Suppressor macrophage (primary cell): ENCODE measurements around the gene TLE1.

Source experiments
- DNase-seq, 4 experiments: peaks; one replicate each; pipeline ENCODE4 v3.0.0-alpha.2; 2020 to 2022

The TLE1 gene

DNA sequence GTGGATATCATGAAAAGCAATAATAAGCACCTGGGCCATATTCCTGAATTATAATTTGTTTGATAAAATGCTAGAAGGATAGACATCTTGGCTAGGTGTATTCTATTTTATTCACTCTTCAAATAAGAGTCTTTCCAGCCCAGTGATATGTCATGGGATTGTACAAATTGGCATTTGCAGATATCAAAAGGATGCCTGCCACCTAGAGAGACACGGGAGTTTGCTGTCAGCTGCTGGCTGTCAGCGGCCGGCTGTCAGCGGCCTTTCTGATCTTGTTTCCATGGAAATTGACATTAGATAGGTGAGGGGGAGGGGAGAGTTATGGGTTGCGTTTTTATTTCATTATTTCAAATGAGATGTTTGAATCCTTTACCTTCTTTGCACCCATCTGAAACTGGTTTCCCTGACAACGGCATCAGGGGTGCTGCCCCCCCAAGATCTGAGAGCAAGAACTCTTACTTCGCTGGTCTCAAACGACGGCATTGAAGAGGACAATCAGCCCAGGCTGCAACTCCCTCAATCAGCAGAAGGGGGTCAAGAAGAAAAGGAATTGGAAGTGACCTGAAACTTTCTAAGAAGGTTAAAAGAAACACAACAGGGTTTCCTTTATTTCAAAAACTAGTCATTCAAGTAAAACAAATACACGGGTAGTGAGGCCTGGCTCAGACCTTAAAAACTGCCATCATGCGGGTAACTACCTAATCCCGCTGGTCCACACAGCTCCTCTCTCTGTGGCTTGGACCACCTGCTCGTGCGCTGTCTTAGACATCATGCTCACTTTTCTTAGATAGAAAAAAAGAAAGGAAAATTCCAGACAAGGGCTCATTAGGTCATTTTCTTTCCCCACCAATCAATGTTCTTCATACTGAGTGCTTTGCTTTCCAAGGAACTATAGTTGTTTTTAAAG, 115.7 kb downstream of the TLE1 start:
- no peak for DNase-seq

GRCh38 chr9:81570083-81570482, 119.3 kb downstream of the TLE1 start:
- no peak for DNase-seq

DNA sequence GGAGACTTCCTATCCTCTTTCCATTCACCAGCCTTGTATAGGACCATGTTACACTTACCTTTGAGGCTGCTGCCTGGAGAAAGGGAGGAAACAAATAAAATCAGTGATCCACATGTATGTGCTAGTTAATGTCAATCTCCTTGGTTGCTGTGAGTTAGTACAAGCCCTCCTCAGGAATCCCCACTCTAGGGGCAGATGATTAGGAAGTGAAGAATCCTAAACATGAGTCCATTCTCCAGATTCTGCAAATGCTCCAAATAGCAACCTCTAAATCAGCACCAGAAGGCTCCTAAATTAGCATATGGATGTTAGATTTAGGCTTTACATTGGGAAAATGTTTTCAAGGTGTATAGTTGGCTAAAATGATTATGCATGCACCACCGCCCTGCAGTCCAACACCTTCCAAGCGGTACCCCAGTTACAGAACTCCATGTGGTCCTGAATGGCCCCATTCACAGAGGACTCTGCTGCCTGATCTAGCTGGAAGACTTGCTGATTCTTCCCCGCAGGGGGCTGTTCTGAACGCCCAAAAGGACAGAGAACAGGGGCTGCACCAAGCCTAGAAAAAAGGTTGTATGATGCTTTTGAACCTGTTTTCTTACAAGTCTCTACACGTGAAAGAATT, 123.2 kb downstream of the TLE1 start:
- no peak for DNase-seq

DNA sequence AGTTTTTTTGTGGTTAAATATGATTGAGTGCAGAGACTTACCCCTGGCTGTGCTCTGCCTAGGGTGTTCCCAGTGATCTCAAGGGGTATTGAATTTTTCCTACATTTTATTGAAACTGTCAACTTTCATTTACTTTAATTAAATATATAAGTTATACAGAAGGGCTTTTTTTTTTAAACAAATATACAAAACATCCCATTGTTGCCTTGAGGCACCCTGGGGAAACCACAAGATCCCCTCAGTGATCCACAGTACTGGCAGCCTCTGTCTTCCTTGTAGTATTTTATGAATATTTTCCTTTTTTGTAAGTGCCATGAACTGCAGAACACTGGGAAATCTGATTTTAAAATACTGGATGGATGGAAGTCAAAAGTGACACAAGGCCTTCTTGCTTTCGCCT, 123.7 kb downstream of the TLE1 start:
- no peak for DNase-seq

DNA sequence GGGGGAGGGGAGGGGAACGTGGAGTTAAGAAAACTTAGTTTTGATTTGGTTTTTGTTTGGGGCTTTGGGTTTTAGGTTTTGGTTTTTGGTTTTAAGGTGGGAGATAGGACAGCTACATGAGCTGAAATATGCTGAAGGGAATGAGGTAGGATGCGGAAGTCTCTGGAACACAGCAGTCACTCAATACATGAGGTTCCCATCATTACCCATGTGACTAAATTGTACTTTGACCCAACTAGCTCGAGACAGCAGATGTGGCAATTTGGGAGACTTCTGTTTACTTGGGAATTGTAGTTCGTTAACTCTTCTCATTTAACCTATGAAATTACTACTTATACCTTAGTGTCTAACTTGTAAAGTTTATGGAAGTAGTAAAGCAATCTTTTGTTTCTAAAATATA, 124.2 kb downstream of the TLE1 start:
- no peak for DNase-seq

DNA sequence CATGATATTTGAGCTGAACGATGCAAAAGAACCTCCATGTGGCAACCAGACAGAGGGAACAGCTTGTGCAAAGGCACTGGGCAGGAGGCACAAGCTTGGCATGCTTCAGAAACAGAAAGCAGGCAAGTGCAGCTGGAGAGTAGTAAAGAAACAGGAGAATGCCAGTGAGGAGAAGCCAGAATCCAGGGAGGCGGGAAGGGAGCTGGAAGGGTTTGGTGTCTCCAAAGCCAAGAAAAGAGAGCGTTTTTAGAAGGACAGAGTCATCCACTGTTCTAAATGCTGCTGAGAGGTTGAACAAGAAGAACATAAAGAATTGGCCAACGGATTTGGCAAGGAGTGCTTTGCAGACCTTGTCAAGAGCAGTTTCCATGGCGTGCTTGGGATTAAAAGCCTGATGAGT, 124.7 kb downstream of the TLE1 start:
- DNase-seq = no peak

DNA sequence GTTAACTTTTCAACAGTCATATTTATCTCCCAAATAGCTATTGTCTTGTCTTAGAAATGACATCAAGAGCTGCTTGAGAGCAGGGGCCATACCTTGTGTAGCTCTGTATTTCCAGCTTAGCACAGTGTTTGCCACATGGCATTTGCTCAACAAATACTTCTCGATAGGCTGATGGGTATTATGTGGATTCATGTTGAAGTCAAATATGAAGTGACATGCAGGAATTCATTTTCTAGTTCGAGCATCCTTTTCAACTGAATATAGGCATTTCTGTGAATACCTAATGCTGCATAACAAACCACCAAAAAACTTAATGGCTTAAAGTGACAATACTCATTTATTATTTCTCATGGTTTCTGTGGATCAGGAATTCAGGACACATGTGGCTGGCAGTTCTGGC, 125.6 kb downstream of the TLE1 start:
- no peak for DNase-seq

GRCh38 chr9:81563020-81563407, 126.3 kb downstream of the TLE1 start:
- DNase-seq = no peak

DNA sequence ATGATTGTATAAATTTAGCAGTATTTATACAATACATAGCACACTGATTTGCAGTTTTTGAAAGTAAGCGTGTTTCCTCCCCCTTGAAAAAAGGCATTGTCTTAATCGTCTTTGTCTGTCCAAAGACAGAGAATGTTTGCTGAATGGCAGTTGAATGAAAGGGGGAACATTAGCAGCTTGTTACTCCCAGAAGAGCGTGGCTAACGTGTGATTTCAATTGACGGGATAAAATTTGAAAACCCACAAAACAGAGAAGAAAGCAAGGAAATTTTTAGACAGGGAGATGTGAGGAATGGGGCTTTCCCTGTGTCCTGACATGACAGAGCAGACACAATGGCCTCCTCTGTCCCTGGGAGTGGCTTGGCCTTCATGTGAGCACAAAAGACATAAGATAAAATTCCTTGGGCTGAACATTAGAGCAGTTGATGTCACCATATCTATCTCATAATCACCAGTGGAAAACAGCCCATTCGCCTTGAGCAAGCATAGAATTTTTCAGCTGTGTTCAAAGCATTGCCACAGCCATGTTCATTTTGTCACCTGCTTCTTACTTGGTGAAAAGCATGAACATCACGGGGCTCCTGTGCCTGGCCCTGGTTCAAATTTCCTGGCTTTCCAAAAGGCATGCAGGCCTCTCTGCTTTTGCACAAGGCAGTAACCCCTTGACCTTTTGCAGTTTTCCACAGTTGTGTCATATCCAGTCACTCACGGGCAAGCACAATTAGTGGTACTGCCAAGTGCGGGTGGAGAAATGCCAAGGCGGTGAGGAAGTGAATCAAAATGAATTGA, 126.9 kb downstream of the TLE1 start:
- no peak for DNase-seq

DNA sequence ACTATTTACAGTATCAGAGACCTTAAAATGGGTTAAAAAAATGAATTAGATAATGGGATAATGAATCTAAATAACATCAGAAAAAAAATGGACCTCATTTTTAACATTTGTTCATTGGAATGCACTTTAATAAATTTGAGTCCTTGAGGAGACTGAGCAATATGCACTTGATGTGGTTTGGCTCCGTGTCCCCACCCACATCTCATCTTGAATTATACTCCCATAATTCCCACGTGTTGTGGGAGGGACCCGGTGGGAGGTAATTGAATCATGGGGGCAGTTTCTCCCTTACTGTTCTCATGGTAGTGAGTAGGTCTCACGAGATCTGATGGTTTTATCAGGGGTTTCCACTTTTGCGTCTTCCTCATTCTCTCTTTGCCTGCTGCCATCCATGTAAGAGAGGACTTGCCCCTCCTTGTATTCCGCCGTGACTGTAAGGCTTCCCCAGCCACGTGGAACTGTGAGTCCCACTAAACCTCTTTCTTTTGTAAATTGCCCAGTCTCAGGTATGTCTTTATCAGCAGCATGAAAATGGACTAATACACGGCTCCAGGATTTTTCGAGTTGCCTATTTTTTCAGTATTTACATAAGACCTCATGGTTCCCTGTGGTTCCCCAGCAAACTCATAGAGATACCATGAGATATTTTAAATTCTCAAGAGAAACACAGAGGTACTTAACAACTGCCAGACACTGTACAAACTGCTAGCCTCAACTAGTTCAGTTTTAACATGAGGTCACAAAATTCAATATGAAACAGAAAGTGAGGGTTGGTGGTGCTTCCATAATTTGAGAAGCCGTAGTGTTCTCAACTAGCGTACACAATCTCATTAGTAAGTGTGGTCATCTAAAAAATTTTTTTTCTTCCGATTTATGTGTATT, 128.3 kb downstream of the TLE1 start:
- no peak for DNase-seq

DNA sequence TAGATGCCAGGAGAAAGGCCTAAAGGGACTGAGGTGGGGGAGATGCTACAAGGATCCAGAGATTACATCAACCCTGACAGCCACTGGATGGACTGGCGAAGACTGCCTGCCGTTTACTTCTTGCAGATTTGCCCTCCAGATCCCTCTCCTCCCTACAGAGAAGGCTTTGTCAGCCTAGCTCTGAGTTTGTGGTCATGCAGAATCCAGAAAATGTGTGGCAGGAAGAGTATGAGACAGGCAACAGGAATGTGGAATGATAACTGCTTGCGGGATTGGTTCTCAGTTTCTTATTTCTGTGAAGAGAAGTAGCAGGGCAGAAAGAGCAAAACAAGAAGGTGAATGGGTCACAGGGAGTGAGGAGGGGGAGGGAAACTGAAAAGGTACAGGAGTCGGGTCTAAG, 129.6 kb downstream of the TLE1 start:
- DNase-seq = no peak

- DNase-seq = no peak
Measured at GRCh38 chr9:81559197-81559596, 130.2 kb downstream of the TLE1 start.

DNA sequence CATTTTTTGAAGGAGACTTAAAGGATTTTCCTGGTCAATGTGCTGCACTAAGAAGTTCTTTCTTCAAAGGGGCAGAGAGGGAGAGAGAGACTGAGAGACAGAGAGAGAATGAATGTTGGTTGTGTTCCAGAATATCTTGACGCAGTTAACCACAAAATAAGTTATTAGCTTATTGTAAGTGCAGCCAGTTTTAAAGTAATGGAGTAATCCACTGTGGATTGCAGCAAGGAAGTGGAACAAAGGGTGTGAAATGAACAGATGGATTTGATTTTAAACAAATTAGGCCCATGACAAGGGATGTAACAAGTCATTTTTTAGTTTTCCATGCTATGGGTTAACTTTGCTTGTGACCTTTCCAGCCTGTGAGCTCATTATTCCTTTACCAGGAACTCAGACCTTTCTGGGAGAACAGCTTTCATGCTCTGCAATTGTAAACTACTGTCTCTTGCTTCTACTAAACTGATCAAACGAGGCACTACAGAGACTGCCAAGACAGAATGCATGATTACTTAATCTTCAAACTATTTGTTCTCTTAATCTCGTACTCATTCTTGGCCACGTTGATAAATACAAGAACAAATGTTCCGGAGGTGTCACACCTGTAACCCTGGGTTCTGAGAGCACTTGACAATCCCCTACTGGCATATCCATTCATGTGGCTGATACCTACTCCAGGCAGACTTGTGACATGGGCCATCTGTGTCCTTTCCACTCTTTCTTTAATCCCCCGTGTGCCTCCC, 131.1 kb downstream of the TLE1 start:
- DNase-seq = no peak

- no peak for DNase-seq
Measured at GRCh38 chr9:81557452-81558090, 131.8 kb downstream of the TLE1 start.

DNA sequence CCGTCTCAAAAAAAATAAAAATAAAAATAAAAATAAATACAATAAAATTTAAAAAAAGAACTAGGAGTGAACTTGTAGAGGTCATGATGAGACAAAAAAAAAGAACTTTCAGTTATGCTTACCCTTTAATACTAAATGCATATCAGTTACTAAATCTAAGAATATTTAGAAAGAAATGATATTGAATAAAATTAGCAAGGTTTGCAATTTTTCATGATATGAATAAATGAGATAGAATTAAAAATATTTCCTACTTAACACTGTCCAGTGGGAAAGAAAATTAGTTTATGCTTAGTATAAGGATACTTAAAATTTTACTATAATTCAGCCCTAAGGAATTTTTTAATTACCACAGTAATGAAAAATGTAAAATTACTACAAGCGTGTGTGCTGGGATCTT, 132.4 kb downstream of the TLE1 start:
- no peak for DNase-seq

DNA sequence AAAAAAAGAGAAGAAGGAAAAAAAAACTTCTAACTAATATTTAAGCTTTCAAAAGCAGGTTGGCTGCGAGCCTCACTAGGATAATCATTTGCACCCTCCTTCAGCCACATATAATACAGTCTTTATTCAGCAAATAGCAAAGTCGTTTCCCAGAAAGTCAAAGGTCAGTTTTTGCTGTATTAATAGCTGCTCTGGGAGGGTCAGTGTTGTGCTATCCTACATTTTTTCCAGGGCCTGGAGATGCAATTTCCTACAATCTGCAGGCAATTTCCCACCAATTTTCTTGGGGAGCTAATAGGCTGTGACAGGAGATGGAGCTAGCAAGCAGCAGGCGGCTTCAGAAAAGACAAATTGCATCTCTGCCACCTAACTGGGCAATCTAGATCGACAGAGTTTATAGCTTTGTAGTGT, 136.8 kb downstream of the TLE1 start:
- no peak for DNase-seq

DNA sequence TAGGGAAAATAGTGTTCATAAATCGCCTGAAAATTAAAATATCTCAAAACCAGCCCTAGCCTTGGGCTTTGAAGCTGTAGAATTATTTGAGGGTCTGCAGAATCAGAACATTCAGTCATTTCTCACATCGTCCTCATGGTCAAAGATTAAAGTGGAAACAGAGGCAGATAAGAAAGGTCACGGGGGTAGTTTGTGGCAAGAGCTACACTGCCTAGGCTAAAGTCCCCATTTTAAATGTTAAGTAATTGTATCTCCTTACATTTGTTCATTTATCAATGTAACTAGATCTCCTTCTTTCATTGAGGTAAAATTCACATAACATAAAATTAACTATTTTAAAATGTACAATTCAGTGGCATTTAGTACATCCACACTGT, 139.2 kb downstream of the TLE1 start:
- DNase-seq = no peak

DNA sequence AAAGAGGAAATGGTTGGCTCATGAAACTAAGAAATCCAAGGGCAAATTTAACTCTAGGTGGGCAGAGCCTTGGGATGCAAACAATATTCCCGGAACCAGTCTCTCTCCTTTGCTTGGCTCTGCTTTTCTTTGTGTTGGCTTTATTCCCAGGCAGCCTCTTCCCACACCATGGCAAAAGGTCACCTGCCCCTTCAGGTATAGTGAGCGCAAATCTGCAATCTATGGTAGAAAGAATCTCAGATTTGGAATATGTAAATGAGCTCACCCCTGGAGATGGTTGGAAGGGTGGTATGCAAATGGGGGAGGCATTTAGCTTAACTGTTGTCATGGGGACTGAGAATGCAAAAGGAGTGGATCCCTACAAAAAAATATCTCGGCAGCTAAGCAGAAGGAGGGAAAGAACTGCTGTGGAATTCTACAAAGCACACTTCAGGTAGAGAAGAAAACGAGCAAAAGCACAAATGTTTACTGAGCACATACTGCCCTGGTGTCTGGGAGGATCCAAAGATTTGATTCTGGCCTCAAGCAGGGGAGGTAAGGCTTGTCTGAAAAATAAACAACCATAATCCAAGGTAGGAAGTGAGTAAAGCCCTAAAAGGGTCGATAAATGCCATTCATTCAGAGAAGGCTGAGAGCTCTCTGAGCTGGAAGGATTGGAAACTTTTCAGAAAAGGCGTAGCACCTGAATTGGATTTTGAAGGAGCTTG, 139.7 kb downstream of the TLE1 start:
- no peak for DNase-seq

GRCh38 chr9:81548911-81549310, 140.4 kb downstream of the TLE1 start:
- DNase-seq = no peak

- DNase-seq = no peak
Measured at GRCh38 chr9:81546489-81546888, 142.9 kb downstream of the TLE1 start.

DNA sequence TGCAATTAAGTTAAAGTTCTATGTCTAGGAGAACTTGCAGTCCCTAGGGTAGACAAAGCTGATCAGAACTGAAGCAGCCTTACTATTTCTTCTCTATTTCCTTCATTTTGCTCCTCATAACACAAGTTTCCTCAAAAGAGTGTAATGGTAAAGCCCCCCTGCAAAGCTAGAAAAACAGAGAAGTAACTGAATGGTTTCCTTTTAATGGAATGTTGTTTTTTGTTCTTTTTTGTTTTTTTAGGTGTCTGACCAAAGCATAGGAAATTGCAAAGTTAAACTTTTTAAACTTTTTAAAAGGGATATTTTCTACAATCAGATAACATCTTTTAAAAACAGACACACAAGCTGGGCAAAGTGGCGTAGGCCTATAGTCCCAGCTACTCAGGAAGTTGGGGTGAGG, 145.7 kb downstream of the TLE1 start:
- DNase-seq = no peak
